ENCODE measurements around the gene TAF5L. TPM values are rescaled to one million over a fixed set of nuclear protein-coding genes. Genes with fewer than 3 reads are reported as not detected.

TAF5L gene
- total RNA-seq, 2 experiments from 2014 or later: 30.3 to 32.9 TPM

DNA sequence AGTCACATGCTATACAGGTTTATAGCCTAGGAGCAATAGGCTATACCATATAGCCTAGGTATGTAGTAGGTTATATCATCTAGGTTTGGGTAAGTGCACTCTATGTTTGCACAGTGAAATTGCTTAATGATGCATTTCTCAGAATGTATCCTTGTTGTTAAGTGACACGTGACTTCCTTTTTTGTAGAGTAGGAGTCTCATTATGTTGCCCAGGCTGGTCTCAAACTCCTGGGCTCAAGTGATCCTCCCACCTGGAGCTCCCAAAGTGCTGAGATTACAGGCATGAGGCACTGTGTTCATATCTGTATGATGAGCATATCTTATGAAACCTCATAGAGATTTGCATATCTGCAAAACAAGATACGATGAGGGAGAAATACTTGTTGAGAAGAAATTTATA is 53.6 kb downstream of the TAF5L start:
- TF ChIP-seq EZH2phosphoT487 (IDR thresholded peaks at IDR 0.05; ENCODE audit: borderline replicate concordance, low read depth, low read length): no peak
- TF ChIP-seq, protein P1, sequence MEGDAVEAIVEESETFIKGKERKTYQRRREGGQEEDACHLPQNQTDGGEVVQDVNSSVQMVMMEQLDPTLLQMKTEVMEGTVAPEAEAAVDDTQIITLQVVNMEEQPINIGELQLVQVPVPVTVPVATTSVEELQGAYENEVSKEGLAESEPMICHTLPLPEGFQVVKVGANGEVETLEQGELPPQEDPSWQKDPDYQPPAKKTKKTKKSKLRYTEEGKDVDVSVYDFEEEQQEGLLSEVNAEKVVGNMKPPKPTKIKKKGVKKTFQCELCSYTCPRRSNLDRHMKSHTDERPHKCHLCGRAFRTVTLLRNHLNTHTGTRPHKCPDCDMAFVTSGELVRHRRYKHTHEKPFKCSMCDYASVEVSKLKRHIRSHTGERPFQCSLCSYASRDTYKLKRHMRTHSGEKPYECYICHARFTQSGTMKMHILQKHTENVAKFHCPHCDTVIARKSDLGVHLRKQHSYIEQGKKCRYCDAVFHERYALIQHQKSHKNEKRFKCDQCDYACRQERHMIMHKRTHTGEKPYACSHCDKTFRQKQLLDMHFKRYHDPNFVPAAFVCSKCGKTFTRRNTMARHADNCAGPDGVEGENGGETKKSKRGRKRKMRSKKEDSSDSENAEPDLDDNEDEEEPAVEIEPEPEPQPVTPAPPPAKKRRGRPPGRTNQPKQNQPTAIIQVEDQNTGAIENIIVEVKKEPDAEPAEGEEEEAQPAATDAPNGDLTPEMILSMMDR (conservative IDR thresholded peaks at IDR 0.05; ENCODE audit: low read length): no peak
- no peaks in the 10 kb centered on the region for H3K4me1 ChIP-seq (ENCODE audit: insufficient read depth, low read length, poor library complexity, severe bottlenecking)
- intact Hi-C loops (cut with micrococcal nuclease; ENCODE audit: unreplicated experiment): no loop called here
- no peaks in the 10 kb centered on the region for H3K79me2 ChIP-seq (ENCODE audit: insufficient read depth, low read depth, low read length)
- ChIA-PET POLR2A (no interaction called here), CTCF (ENCODE audit: unreplicated experiment) (no interaction called here)
- H4K20me1 ChIP-seq (ENCODE audit: insufficient read depth, low read length): no peaks in the 10 kb centered on the region
- no peaks in the 10 kb centered on the region for H3K36me3 ChIP-seq (ENCODE audit: insufficient read depth, low read length)
- DNase-seq (ENCODE audit: low spot score): no peak
- no peaks in the 10 kb centered on the region for H3K9me2 ChIP-seq (ENCODE audit: insufficient read depth, low read length)
- H3K27ac ChIP-seq (ENCODE audit: low read depth, low read length, poor library complexity, severe bottlenecking): no peak overlapping the region
- H3K4me3 ChIP-seq (ENCODE audit: low read depth, low read length, poor library complexity, severe bottlenecking): no peak overlapping the region
- H3K9me3 ChIP-seq (ENCODE audit: low read length): no peaks in the 10 kb centered on the region
- no peak overlapping the region for H2AFZ ChIP-seq (ENCODE audit: low read length)
- no peak overlapping the region for H3K4me2 ChIP-seq (ENCODE audit: low read length)
- BruUV-seq (replicated peaks): no TSS peak

DNA sequence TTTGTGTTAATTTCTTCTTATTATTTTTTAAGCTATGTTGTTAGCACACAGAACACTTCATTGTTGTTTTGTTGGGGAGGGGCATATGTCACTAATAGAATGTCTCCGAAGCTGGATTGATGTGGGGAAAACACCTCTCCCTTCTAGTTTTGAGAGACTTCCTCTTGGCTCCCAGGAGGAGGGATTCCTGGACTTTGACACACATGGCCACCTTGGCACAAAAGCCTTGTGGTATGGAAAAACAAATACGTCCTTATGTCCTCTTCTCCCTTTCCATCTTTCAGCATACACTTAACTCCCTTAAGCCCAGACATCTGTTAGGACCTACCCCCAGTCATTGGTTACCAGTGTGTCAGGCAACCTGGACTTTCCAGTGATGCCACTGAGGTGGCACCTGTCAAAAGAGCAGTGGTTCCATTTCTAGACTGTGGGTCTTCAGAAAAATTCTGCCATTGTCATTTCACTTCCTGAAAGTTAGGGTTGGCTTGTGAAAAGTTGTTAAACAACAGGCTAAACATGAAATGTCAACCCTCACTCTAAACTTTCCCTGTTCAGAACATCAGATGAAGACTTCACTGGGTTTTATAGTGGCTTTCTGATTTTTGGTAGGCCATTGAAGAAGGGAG is 54.9 kb downstream of the TAF5L start:
- POLR2A ChIA-PET: interaction anchor here (1.2 kb wide), 1 partner anchor 124 kb away, joined by 3 read pairs; no protein-coding TSS in a partner anchor
- Histone ChIP-seq H3K9me3 (ENCODE audit: low read length) (no peaks in the 10 kb centered on the region), H2AFZ (ENCODE audit: low read length) (peak overlapping the region; percentile 41; the same call in 1 of the 2 replicates), H3K36me3 (ENCODE audit: insufficient read depth, low read length) (no peaks in the 10 kb centered on the region), H3K4me2 (ENCODE audit: low read length) (no peak overlapping the region), H3K79me2 (ENCODE audit: insufficient read depth, low read depth, low read length) (no peaks in the 10 kb centered on the region), H3K9me2 (ENCODE audit: insufficient read depth, low read length) (no peaks in the 10 kb centered on the region), H3K4me3 (ENCODE audit: low read depth, low read length, poor library complexity, severe bottlenecking) (no peak overlapping the region), H3K4me1 (ENCODE audit: insufficient read depth, low read length, poor library complexity, severe bottlenecking) (no peaks in the 10 kb centered on the region), H4K20me1 (ENCODE audit: insufficient read depth, low read length) (no peaks in the 10 kb centered on the region), H3K27ac (ENCODE audit: low read depth, low read length, poor library complexity, severe bottlenecking) (no peak overlapping the region)
- no peak for DNase-seq (ENCODE audit: low spot score)
- CTCF ChIA-PET (ENCODE audit: unreplicated experiment): no interaction called here
- TF ChIP-seq, protein P1 (conservative IDR thresholded peaks at IDR 0.05; ENCODE audit: low read length): no peak
- no peak for TF ChIP-seq EZH2phosphoT487 (IDR thresholded peaks at IDR 0.05; ENCODE audit: borderline replicate concordance, low read depth, low read length)
- intact Hi-C loops (cut with micrococcal nuclease; ENCODE audit: unreplicated experiment): no loop called here
- BruUV-seq (replicated peaks): no TSS peak

DNA sequence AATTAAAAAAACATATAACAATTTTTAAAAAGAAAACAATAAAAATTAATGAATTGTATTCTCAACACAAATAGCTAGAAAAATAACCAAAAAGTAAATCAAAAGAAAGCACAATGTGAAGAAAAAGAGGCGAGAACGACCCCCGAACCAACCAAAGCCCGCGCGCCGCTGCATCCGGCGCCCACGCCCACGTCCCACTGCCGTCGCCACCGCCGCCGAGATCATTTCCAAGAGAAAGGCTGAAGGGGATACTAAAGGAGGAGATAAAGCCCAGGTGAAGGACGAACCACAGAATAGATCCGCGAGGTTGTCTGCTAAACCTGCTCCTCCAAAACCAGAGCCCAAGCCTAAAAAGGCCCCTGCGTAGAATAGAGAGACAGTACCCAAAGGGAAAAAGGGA is 55.6 kb downstream of the TAF5L start:
- no peak overlapping the region for H2AFZ ChIP-seq (ENCODE audit: low read length)
- ChIA-PET POLR2A (interaction anchor here (1.2 kb wide), 1 partner anchor 124 kb away, joined by 3 read pairs; no protein-coding TSS in a partner anchor), CTCF (ENCODE audit: unreplicated experiment) (no interaction called here)
- DNase-seq (ENCODE audit: low spot score): no peak
- no peaks in the 10 kb centered on the region for H3K9me3 ChIP-seq (ENCODE audit: low read length)
- H4K20me1 ChIP-seq (ENCODE audit: insufficient read depth, low read length): no peaks in the 10 kb centered on the region
- H3K36me3 ChIP-seq (ENCODE audit: insufficient read depth, low read length): no peaks in the 10 kb centered on the region
- H3K4me2 ChIP-seq (ENCODE audit: low read length): no peak overlapping the region
- no peak overlapping the region for H3K4me3 ChIP-seq (ENCODE audit: low read depth, low read length, poor library complexity, severe bottlenecking)
- intact Hi-C loops (cut with micrococcal nuclease; ENCODE audit: unreplicated experiment): no loop called here
- TF ChIP-seq, protein P1 (conservative IDR thresholded peaks at IDR 0.05; ENCODE audit: low read length): no peak
- no peak for TF ChIP-seq EZH2phosphoT487 (IDR thresholded peaks at IDR 0.05; ENCODE audit: borderline replicate concordance, low read depth, low read length)
- BruUV-seq (replicated peaks): no TSS peak
- H3K27ac ChIP-seq (ENCODE audit: low read depth, low read length, poor library complexity, severe bottlenecking): no peak overlapping the region
- no peaks in the 10 kb centered on the region for H3K4me1 ChIP-seq (ENCODE audit: insufficient read depth, low read length, poor library complexity, severe bottlenecking)
- H3K79me2 ChIP-seq (ENCODE audit: insufficient read depth, low read depth, low read length): no peaks in the 10 kb centered on the region
- H3K9me2 ChIP-seq (ENCODE audit: insufficient read depth, low read length): no peaks in the 10 kb centered on the region
